Metanephros (tissue), 1 donor: ENCODE data around the gene SPOCK2. TPM values are rescaled to one million over a fixed set of nuclear protein-coding genes. Genes with fewer than 3 reads are reported as not detected.

ENCODE experiments used
- total RNA-seq: library from RNA; depleted of rRNA; stranded (reverse); fragments of >200 nt; gene quantifications from one replicate; pipeline ENCODE4 v1.2.3, GENCODE V29; 2014

Gene SPOCK2, protein sequence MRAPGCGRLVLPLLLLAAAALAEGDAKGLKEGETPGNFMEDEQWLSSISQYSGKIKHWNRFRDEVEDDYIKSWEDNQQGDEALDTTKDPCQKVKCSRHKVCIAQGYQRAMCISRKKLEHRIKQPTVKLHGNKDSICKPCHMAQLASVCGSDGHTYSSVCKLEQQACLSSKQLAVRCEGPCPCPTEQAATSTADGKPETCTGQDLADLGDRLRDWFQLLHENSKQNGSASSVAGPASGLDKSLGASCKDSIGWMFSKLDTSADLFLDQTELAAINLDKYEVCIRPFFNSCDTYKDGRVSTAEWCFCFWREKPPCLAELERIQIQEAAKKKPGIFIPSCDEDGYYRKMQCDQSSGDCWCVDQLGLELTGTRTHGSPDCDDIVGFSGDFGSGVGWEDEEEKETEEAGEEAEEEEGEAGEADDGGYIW
- 73.7 TPM for total RNA-seq

DNA sequence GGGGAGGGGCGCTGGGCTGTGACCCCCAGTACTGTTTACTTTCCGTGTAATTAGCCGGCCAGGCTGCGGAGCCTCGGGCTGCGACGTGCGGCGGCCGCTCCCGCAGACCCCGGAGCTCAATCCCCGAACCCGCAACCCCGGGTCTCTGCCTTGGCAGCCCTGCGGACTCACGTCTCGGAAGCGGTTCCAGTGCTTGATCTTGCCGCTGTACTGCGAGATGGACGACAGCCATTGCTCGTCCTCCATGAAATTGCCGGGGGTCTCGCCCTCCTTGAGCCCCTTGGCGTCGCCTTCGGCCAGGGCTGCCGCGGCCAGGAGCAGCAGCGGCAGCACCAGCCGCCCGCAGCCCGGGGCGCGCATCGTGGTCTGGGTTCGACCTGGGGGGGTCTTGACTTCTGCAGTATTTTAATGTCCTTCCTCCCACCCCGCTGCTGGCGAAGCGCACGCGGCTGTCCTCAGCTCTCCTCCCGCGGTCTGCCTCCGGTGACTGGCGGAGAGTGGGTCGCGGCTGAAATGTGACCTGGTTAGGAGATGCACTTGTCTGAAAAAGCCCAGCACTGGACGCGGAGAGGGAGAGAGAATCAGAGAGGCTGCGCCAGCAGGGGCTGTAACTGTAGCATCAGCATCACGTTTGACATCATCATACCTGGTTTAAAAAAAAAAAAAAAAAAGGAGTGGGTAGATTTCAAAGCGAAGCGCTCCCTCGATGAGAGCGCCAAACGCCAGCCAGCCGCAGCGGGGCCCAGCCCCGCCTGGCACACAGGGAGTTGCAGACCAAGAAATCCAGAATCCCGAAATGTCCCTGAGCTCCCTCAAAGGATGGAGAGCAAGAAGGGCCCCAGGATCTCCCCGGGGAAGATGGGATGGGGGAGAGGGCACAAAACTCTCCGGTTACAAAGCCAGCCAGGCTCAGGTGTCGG is at the start of gene SPOCK2:
TSS of gene SPOCK2 (minus strand) at position 583 of the 920 bp plus-strand sequence. CDS start at position 360, 223 bp downstream.

Other genes with a start within 250 kb of the SPOCK2 start
- 715 TPM for gene PSAP, start 237.3 kb downstream of the SPOCK2 start, total RNA-seq
- 28.2 TPM for gene CHST3, start 124.2 kb downstream of the SPOCK2 start, total RNA-seq
- gene ANAPC16, start 127.5 kb upstream of the SPOCK2 start, total RNA-seq = 105 TPM
- 27.2 TPM for gene ASCC1, start 127.7 kb upstream of the SPOCK2 start, total RNA-seq
- gene DDIT4, start 185.4 kb upstream of the SPOCK2 start, total RNA-seq = 374 TPM